ENCODE data around the gene EPB41L1.

EPB41L1 gene

DNA sequence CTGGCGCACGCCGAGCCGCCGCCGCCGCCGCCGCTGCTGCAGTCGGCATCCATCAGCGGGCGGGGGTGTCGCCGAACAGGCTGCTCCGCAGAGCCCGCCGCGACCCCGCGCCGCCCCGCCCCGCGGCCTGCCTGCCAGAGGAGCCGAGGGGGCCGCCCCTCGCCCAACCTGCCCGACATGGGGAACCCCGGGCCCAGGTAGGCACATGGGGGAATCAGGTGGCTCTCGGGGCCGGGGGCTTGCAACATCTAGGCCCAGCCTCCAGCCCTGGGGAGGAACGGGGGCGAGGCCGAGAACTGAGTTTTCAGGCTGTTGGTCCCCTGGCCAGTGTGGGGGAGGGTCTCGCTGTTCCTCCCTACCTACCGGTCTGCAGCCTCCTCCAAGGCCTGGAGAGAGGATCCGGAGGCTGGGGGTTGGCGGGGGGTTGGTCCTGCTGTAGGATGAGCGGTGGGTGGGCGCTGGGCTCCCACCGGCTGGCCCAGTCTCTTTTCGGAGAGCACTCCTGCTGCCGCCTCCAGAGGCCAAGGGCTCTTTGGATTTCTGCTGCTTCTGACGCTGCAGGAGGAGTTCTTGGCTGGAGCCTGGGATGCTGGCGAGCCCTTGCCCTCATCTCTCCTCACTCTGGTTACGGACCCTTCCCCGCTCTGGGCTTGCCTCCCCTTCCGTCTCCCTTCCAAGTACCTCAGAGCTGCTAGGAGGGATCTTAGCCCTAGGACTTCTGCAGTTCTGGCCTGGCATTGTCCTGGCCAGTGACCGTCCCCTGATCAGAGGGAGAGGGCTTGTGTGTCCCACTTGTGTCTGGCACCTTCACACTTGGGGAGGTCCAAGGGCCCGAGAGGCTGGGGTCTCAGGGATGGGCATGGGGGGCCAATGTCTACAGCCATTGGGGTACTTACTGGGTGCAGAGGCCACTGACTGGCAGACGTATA lies at the start of gene EPB41L1:
Gene EPB41L1, plus strand, starts transcription at position 41 of the 929 bp plus-strand sequence. CDS start 19,038 bp downstream, outside the sequence.
- no peak for DNase-seq (ENCODE audit: low spot score)

DNA sequence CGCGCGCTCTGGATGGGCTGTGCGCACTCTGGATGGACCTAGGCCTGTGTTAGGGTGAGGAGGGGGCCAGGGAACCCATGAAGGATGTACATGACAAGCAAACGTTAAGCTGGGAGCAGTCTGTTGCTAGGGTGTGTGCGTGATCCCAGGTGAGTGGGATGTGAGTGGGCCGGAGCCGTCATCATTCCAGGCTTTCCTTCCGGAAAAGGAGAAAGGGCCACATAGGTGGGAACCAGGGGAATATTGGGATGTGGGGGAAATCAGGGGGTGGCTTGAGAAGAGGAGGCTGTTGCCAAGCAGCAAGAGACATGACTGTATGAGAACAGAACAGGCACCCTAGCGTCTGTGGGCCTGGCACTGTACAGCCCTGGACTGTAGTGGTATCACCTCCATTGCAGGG lies 49.7 kb upstream of the EPB41L1 start:
- DNase-seq (ENCODE audit: low spot score) = no peak

DNA sequence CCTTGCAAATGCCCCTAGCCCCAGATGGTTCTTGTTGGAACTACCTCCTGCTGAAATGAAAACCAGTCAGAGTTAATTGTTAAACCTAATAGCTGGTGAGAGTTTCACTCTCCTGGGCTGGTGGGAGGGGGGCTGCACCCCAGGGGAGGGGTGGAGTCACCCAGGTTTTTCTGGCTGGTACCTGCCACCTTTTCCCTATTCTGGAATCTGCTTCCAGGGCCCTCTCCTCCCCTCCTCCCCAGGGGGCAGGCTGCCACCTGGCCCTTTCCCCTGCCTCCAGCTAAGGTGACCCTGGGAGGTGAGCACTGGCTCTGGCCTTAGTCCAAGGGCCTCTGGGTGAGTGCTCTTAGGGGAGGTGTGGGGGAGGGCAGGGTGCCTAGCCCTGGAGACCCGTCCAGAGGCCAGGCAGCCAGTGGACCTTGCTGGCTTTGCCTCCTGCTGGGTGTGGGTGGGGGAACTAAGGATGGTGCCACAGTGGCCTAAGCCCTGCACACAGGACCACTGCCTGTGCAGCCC lies 48.8 kb upstream of the EPB41L1 start:
- no peak for DNase-seq (ENCODE audit: low spot score)

DNA sequence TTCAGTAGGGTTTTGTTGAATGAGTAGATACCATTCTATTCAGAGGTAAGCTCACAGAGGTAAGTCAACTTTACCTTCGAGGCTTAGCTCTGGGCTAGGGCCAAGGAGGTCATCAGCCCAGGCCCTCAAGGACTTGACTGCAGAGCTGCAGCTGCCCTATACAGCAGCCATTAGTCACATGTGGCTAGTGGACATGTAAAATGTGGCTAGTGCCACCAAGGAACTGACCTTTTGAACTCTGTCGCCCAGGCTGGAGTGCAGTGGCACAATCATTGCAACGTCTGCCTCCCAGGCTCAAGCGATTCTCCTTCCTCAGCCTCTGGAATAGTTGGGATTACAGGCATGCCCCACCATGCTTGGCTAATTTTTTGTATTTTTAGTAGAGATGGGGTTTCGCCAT lies 47.9 kb upstream of the EPB41L1 start:
- DNase-seq (ENCODE audit: low spot score) = no peak

DNA sequence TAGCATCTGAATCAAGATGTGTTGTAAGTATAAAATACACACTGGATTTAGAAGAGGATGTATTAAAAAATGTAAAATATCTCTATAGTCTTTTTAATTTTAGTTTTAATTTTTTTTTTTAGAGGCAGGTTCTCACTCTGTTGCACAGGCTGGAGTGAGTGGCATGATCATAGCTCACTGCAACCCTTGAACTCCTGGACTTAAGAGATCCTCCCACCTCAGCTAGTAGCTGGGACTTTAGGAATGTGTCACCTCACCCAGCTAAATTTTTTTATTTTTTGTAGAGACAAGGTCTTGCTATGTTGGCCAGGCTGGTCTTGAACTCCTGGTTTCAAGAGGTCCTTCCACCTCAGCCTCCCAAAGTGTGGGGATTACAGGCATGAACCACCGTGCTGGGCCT lies 46.7 kb upstream of the EPB41L1 start:
- DNase-seq (ENCODE audit: low spot score) = no peak

DNA sequence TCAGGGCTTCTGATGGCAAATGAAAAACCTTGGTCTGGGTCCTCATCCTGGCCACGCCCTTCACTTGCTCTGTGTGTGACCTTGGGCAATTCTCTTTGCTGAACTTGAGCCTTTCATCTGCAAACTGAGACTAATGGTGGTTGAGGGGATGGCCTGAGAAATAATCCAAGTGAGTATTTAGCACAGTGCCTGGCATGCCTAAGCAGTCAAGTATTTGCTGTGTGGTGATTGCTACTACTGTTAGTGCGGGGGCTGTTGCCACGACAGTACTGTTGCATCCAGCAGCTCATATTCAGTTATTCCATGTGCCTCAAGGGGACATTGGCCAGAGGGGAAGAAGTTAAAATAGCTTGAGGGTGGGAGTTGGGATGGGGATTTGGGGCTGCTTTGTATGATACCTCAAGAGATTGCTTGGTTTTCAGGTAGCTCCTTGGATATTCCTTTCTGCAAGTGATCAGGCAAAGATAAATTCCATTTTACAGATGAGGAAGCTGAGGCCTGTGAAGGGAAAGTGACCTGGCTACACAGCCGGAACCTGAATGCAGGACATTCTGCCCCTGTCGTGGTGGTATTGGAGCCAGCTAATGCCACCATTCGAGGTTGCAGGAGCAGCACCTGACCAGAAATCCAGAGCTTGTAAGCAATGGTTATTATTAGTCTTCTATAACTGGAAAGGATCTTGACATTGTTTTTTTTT lies 45.1 kb upstream of the EPB41L1 start:
- DNase-seq (ENCODE audit: low spot score) = no peak

DNA sequence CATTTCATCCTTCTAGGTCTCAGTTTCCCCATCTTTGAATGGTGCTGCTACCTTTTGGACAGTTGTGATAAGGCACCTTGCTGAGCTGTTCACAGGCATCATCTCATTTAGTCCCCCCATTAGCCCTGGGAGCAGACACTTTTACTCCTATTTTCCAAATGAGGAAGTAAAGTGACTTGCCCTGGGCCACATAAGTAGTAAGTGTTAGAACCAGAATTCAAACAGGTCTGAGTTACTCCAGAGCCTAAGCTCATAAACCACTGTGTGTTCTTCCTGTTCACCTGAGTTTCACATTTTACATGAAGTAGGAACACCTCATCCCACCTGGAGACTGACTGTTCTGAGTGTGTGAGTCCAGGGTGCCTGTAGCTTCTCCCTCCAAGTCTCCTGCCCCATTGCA lies 43.5 kb upstream of the EPB41L1 start:
- DNase-seq (ENCODE audit: low spot score) = no peak

DNA sequence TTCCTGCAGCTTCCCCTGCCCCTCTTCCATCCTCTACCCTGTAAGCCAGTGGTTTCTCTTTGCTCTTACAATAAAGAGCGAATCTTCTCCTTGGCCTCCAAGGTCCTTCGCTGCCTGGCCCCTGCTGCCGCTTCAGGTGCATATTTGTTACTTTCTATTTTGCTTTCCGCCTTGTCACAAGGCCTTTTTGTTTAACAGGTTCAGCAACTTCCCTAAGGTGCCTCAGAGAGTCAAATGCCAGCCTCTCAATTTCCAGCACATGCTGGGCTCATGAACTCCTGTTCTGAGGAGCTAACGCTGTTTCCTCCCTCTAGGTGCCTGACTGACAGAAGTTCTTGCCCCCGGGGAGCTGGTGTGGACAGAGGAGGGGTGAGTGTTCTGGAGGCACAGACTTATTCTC lies 42.4 kb upstream of the EPB41L1 start:
- DNase-seq (ENCODE audit: low spot score) = no peak

DNA sequence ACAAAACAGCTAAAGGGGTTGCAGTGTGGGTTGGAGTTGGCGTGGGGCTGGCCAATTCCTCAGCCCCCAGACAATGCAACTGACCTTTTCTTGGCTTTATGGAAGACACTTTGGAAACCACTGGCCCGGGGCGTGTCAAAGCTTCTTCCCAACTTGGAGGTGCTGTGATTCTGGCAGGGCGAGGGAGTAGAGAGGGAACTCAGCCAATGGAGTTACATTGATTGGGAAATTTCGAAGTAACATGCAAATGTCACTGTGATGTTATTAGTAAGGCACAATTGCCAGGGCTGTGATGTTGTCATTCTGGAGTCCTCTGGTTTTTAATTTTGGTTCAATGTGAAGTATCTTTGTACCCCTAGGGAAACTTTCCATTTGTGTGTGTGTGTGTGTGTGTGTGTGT lies 41.5 kb upstream of the EPB41L1 start:
- no peak for DNase-seq (ENCODE audit: low spot score)

DNA sequence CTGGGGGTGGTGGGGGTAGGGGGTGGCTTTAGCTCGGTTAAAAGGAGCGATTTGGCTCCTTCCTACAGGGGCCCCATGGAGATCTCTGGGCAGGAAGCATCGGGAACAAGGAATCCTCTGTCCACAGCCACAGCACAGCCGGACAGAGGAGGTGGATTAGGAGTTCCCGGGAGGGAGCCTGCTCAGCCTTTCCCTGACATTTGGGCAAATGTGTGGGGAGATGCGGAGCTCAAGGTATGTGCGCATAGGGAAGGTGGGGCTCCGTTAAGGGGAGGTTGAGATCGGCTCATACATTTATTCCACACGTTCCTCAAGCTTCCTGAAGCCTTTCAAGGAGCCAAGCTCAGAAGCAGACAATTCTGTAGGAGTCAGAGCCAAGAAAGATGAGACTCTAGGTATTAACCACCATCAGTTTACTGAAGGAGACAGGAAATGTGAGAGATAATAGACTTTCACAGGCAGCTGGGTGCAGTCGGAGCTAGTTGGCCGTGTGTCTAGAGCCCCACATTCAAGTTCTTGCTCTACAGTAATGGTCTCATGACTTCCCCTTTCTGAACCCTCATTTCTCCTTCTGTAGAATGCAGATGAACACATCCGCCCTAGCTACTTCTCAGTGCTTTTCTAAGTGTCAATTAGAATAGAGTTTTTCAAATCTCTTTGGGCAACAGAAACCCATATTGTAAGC lies 40.8 kb upstream of the EPB41L1 start:
- peak; percentile 56 for DNase-seq (ENCODE audit: low spot score)

DNA sequence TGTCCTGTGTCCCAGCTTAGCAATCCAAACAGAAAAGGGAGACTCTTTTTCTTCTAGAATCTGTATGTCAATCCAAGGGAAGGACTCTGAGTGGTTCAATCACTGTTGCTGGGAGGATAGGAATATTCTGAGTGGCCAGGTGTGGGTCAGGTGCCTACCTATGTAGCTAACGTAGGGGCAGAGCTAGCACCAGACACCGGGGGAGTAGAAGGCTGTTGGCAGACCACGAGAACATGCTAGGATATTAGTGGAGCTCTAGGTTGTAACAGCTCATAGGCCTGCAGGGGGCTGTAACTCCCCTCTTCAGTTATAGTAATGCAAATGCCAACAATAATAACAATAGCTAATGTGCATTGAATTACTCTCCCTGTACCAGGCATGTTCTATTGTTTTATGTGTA lies 39.8 kb upstream of the EPB41L1 start:
- no peak for DNase-seq (ENCODE audit: low spot score)

DNA sequence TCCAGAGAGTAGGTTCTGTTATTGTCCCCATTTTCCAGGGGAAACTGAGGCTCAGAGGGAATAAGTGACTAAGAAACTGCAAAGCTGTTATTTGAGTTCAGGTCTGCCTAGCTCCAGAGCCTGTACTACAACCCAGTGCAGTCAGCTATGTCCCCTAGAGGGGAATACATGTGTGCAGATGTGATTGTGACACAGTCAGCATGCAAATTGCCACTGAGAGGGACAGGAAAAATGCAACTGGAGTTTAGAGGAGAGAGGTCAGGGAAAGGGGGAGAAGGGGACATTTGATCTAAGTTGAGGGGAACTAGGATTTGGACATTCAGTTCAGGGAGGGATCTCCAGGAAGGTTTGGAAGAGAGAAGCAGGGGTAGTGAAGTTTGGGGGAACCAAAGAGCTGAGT lies 38.6 kb upstream of the EPB41L1 start:
- no peak for DNase-seq (ENCODE audit: low spot score)

DNA sequence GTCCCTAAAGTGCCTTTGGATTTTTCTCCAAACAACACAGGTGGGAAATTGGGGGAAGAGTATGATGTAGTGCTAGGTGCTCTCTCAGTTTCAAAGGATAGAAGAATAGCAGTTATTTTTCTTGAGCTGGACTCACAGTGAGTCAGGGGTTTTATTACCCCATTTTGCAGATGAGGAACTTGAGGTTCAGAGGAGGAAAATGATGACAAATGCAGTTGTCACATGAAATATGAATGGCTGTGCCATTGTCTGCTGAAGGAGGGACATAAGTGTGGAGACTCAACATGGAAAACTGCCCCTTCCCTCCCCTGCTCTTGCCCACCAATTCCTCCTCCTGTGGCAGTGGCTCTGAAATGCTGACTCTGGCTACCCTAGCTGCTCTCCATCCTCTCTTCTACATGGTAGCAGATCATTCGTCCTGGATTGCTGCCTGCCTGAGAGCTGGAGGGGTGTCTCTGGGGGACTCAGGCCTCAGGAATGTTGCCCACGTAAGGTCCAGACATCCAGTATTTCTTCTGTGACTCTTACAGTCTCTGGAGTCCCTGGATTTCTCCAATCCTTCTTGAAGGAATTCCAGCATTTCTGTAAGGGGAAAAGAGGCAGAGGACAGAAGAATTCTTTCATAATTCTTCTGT lies 37.6 kb upstream of the EPB41L1 start:
- DNase-seq (ENCODE audit: low spot score) = no peak

DNA sequence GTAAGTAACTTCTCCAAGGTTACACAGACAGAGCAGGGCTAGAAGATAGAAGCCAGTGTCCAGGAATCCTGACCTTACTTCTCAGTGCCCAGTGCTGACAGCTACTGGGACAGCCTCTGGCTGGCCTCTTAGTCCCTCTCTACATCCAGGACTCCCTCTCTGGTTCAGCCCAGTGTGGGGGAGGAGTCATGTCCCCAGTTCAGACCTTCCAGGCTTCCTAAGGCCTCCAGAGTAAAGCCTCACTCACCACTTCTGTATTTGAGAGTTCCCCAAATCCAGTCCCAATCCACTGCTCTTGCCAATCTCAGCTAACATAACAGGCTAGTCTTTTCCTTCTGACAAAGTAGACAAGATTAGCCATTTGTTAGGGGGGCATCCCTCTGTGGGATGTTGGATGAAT lies 36.9 kb upstream of the EPB41L1 start:
- no peak for DNase-seq (ENCODE audit: low spot score)

DNA sequence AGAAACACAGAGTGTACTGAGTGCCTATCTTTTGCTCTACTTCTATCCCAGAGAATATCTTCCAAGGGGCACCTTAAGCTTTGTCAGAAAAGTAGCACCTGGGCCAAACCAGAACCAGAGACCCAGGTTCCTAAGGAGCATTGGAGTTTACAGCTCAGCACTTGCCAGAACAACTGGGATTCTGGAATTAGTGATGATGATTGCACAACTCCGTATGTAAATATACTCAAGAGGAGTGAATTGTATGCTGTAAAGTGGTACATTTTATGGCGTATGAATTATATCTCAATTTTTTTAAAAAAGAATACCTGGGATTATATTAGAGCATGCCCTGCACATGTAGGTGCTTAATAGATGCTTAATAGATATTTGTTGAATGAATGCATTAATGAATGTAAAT lies 36.2 kb upstream of the EPB41L1 start:
- no peak for DNase-seq (ENCODE audit: low spot score)

DNA sequence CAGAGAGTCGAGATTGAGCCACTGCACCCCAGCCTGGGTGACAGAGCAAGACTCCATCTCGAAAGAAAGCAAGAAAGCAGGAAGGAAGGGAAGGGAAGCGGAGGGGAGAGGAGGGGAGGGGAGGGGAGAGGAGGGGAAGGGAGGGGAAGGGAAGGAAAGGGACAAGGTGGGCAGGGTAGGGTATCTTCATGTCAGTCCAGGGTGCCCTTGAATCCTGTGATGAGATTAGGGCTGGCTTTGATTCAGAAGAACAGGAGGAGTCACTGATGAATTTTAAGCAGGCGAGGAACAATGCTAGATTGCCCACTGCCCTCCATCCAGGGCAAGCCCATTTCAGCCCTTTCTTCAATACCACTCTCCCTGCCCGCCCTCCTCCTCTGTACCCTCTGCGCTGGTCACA lies 35.0 kb upstream of the EPB41L1 start:
- no peak for DNase-seq (ENCODE audit: low spot score)

DNA sequence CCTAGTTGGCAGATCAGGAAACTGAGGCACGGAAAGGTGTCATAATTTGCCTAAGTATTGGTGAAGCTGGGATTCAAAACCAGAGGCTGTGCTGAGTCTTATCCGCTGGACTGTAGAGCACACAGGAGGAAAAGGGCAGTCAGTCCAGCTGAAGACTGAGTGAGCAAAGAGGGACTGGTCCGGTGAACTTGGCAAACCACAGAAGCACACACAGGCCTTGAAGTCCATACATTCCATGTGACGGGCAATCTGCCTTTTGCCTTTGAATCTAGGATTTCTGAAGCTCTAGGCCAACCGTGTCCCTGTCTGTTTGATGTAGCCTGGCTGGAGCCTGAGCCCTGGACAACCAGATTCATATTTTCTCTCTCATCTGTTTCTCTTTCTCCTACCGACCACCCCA lies 34.3 kb upstream of the EPB41L1 start:
- no peak for DNase-seq (ENCODE audit: low spot score)

DNA sequence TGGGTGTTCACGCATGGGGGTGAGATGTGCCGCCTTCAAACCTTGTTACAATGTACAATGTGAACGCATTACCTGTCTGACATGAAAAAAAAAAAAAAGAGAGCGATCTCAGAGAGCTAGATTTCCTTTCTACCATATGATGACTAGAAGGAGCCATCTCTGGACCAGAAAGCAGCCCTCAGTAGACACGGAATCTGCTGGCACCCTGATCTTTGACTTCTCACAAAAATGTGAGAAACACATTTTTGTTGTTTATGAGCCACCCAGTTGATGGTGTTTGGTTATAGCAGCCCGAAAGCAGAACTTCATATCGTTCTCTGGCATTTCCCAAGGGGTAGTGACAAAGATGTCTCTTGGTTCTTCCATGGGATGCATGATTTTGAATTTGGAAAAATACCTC lies 33.5 kb upstream of the EPB41L1 start:
- DNase-seq (ENCODE audit: low spot score) = no peak

DNA sequence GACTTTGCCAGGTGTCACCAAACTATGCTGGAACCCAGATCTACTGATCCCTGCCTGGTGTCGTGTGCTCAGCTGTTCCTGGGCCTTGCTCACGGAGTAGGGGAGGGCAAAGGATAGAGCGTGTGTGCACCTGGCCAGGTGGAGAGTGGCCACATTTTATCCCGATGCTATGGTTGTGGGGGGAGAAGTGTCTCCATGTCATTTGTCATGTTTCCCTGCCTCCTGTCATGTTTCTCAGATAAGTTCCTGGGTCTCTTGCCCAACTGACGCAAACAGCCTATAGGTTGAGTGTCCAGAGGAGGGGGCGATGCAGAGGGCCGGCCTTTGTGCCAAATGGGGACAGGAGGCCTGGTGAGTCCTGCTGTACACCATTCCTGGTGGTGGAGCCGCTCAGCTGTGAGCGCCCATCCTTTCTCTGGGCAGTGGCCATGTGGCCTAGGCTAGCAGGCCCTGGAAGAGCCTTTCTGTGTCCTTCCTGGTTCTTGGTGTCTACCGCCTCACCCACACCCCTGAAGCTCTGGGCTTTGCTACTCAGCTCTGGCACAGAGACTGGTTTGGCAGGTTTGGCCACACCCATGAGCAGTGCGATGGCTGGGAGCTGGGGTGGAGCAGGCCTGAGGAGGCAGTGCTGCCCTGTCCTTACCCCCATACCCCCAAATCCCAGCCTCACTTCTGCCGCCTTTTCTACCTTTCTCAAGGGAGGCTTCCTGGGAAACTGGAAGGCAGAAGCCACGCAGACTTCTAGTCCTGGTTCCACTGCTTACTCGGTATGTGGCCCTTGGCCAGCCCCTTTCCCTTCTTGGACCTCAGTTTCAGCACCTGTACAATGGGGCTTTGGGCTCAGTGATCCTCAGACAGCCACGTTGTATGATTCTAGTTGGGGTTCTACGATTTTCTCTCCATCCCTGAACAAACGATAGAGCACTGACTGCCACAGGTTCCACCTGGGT lies 32.3 kb upstream of the EPB41L1 start:
- no peak for DNase-seq (ENCODE audit: low spot score)

DNA sequence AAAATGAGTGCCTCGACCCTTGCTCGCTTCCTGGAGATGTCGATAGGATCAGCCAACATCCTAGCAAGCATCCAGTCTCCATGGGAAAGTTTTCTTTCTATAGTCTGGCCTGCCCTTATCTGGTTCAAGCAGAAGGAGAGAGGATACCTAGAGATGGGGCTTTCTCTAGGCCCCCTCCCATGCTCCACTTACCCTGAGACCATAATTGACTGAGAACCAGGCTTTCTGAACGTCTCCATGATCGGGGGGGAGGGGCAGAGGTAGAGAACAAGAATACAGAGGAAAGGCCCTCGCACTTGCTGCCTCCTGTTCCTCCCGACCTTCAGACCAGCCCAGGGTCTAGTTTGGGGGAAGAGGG lies 31.6 kb upstream of the EPB41L1 start:
- no peak for DNase-seq (ENCODE audit: low spot score)

DNA sequence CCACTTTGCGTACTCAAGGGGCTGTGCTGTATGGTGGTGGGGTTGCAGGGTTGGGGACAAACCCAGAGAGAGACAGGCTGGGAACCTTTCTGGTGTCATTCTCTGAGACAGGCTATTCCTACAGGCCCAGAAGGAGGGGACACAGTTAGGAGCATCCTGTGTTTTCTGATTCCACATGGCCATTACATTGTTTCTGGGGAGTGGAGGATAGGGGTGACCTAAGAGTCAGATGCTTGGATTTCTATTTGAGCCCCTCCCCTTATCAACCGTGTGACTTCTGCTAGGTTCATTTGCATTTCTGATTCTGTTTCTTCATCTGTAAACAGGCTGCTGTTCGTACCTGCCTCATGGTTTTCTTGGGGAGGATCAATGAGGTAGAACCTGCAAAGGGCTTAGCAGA lies 29.4 kb upstream of the EPB41L1 start:
- DNase-seq (ENCODE audit: low spot score) = no peak

Measured in germinal center (tissue), 1 donor.